ENCODE results near the gene PRKAR1A.

The PRKAR1A gene

DNA sequence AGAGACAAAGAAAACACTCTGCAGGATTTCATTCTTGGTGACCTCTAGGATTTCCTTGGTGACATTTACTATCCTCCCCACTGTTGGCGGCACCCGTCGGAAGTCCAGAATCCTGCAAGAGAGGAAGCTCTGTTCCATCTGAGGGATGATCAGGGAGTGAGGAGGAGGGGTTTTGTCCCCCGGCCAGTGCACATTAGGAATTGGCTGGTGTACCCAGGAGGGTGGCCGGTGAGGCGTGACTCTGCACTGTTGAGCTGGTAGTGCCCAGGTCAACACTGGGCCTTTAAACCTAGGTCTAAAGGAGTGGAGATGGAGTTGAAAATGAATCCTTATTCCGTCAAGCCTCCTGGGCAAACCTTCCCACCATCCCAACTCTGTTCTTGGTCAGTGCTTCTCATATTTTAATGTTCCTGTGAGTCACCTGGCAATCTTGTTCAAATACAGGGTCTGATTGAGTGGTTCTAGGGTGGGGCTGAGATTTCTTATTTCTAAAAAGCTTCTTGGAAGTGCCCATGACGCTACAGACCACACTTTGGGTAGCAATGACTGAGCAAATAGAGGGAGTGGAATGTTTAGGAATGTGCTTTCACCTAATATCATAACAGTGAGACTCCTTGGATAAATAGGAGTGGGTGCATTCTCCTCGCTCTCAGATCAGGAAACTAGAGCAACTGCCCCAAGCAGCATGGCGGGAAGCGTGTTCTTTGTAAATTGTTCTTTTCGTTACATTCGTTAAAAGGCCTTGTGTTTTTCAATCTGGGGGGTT is 30.7 kb downstream of the PRKAR1A start:
- no peak for DNase-seq (ENCODE audit: low read depth, low spot score)

DNA sequence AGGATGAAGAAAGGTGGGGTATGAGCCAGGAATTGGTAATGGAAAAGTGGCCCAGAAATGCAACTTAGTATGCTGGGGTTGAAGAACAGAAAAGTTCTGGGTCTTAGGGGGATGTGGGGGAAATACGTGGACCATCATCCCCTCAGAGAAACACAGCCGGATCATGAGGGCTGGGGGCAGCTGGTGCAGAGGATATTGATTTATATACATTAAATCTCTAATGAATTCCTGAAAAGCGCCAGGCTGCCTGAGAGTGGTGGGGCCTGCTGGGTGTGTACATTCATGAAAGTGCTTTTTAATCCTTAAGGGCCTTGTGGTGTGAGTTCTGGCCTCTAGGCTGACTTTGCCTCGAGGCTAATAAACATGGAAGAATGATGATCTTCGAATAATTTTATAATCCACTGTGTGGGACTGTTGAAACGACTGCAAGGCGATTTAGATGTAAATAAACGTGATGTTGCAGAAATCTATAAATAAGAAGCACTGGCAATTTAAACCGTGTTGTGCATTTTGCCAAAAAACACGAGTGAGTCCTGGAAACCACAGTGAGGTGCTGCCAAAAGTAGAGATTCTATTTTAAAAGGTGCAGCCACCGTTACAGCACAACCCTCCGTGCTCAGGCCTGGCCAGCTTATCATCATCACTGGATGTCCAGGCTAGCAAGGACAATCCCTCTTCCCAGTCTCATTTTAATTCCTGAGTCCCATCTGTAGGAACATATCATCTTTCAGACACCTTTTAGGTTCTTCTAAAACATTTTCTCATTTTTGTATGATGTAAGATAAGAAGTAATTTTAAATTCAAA is 32.1 kb downstream of the PRKAR1A start:
- DNase-seq (ENCODE audit: low read depth, low spot score) = no peak

DNA sequence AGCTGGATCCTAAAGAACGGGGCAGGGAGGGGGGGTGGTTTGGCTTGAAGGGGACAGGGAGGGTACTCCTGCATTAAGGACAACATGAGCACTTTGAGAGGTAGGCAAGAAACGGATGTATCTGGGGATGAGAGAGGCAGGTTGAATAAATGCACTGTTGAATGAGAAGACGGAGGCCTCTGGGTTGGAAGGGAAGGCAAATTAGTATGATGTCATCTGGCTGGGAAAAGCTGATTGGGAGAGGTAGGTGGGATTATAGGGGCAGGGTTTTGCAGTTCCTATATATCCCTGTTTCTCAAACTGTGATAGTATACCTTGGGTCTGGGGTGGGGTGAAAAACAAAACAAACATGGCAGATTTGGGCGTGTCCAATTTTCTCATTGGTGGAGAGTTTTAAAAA is 44.3 kb downstream of the PRKAR1A start:
- no peak for DNase-seq (ENCODE audit: low read depth, low spot score)

GRCh38 chr17:68559316-68559715 is 47.1 kb downstream of the PRKAR1A start:
- no peak for DNase-seq (ENCODE audit: low read depth, low spot score)

- no peak for DNase-seq (ENCODE audit: low read depth, low spot score)
Observed at GRCh38 chr17:68560966-68561720, 48.9 kb downstream of the PRKAR1A start.

- no peak for DNase-seq (ENCODE audit: low read depth, low spot score)
Observed at GRCh38 chr17:68562736-68563135, 50.5 kb downstream of the PRKAR1A start.

DNA sequence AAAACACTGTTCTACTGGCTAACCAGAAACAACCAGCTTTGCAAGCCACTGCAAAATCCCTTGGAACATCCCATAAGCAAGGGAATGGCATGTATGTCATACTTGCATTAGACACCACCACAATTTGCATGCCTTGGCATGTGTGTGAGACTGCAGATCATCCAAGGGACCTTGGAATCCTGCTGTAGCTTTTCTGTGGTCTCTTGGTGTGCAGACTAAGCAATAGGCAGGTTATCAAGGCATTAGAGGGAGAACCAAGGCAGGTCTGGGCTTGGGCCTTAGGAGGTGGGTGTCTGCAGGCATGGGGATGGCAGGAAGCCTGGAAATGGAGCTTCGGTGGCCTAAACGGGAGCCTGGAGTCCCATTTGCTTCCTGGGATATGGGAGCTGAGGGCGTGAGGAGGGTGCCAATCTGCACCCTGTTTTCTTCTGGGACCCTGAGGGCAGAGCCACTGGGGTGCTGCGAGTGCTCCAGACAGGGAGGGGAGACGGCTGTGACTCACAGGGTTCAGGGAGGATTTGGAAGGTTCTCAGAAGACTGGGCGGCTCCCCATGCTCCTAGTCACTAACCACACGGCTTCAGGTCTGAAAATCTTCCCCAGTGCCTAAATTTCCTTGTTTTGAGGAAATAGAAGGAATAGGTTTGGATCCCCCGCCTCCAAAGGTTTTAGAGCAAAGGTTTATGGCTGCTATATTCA is 52.3 kb downstream of the PRKAR1A start:
- no peak for DNase-seq (ENCODE audit: low read depth, low spot score)

DNA sequence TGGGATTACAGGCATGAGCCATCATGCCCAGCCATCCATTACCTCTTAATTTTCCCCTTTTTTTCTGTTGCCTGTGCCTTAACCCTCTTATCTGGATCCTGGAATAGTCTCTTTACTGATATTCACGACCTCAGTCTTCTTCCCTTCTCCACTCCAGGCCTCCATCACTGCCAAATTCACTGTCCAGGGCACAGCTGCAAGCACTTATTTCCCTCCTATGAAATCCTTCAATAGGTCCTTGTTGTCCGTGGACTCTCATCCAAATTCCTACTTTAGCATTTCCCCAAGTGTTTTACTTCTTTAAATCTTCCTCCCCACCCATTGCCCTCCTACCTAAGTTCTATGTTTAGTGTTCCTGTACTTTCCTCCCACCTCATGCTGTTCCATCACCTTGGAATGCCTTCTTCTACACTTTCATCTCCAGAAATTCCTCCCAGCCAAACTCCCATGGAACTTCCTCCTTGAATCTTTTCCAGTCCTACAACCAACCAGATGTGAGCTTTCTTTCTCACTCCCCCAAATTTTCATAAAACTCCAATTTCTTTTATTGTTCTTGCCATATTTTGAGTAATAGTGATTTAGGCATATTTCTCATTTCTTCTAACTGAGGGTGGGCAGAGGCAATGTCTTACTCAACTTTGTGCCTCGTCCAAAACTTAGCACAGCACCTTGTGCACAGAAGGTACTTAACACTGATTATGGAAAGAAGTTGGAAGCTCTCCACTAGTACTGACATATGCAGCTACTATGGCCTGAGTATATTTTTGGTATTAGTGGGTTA is 53.6 kb downstream of the PRKAR1A start:
- DNase-seq (ENCODE audit: low read depth, low spot score) = no peak

DNA sequence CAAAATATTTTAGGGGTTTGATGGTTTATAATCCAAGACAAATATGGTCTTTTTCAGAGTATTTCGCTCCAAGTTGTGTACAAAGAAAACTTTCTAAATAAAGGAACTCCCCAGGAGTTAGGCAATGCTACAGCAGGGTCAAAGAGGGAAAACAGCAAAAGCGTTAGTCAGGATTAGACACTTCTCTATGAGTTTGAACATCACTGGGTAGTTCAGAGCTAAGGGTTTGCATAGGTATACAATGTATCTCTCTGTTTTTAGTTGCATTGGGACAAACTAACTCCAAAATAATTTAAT is 54.2 kb downstream of the PRKAR1A start:
- no peak for DNase-seq (ENCODE audit: low read depth, low spot score)

GRCh38 chr17:68567035-68567434 is 54.8 kb downstream of the PRKAR1A start:
- no peak for DNase-seq (ENCODE audit: low read depth, low spot score)

- DNase-seq (ENCODE audit: low read depth, low spot score) = no peak
Observed at GRCh38 chr17:68567581-68567980, 55.4 kb downstream of the PRKAR1A start.

DNA sequence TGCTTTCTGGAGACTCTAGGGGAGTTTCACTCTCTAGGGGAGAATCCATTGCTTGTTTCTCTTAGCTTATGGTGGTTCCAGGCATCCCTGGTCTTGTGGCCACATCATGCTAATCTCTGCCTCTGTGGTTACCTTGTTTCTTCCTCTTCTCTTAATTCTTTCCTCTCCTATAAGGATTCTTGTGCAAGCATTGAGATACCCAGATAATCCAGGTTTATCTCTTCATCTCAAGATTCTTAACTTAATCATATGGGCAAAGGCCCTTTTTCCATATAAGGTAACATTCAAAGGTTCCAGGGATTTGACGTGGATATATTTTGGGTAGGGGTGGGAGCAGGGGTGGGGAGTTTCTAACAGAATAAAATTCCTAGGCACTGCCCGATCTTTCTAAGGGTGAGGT is 56.4 kb downstream of the PRKAR1A start:
- DNase-seq (ENCODE audit: low read depth, low spot score) = no peak

DNA sequence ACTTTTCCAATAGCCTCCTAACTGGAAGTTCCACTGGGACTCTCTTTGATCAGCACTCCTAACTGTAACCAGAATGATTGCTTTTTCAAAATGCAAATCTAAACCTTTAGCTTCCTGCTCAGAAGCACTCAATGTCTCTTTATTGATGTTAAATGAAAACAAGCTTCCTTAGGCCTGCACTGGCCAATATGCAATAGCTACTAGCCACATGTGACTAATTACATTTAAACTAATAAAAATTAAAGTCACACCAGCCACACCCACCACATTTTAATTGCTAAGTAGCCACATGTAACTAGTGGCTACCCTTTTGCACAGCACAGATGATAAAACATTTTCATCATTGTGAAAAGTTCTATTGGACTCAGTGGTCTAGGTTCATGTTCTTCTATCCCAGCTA is 57.1 kb downstream of the PRKAR1A start:
- no peak for DNase-seq (ENCODE audit: low read depth, low spot score)

DNA sequence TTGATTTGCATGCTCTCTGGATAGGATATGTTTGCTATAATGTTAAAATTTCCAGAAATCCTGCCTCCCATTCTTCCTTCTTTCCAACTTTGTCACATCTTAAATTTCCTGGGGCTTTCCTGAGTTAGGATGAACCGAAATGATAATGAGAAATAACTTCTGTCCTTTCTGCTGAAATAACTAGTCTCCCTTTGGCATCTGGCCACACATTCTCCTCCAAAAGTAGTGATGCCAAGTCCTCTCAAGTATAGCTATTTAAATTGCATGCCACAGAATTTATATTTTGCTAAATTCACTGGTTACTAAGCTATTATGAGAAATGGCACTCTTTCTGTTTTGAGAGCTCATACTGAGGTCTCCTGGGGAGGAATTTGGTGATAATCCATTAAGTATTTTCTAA is 58.3 kb downstream of the PRKAR1A start:
- no peak for DNase-seq (ENCODE audit: low read depth, low spot score)

DNA sequence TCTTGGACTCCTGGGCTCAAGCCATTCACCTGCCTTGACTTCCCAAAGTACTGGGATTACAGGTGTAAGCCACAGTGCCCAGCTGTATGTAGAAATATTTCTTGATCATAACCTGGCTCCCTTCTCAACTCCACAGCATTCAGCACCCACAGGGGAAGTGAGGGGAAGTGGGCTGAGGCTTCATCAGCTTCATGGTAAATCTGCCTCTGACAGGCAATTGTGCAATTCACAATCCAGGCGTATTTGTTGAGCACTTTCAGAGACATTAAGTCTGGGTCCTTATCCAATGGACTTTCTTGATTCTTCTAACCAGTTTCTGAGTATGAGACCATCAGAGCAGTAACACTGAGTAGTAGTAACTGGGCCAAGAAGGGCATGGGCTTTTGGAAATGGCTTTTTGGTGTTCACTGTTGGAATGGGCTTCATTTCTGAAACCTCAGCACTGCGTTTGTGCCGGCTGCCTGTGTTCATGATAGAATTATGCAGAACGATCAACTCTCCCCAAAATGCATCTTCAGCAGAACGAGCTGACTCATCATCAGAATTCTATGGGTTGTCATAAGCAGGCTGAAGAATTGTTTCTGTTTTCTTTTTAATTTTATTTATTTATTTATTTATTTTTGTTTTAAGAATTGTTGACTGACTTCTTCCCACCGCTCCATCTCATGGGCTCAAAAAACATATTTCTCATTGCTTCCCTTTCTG is 60.1 kb downstream of the PRKAR1A start:
- DNase-seq (ENCODE audit: low read depth, low spot score) = no peak

GRCh38 chr17:68573338-68573737 is 61.1 kb downstream of the PRKAR1A start:
- DNase-seq (ENCODE audit: low read depth, low spot score) = no peak

DNA sequence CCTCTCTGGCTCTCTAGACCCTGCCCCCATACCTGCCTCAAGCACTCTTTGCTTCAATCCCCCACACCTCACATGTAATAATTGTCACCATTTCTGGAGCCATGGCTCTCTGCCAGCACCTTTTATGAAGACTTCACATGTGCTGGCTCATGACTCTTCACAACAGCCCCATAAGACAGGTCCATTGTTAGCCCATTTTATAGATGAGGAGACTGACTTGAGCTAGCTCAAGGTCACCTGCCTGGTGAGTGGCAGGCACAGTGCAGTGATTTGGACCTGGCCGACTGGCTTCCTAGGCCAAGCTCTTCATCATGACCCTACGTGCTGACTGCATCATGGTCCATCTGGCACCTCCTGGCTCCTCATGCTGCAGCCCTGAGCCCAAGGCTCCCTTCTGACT is 63.9 kb downstream of the PRKAR1A start:
- no peak for DNase-seq (ENCODE audit: low read depth, low spot score)

DNA sequence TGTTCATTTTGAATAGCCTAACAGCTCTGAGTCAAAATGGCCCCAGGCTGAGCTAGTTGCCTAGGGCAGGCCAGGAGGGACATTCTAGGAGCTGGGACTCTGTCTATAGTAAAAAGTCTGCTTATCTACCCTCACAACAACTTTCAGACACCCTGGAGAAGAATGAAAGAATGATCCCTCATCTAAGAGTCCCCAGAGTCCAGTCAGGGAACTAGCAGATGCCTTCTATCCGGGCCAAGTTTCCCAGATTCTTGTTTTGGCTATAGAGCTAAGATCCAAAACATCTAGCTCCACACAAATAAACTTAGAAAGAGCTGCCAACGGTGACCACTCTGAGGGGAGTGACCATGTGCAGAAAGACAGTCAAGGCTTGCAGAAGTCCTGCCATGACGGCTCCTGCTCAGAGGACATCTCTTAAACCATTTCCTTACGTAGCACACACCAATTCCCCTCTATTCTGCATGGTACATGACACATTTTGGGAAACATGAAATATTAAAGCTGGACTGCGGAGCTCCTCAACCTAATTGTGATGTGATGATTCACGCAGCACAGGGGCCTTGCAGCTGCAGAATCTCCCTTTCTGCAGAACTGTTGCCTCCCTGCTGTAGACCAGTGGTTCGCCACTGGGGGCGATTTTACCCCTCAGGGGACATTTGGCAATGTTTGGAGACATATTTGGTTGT is 64.7 kb downstream of the PRKAR1A start:
- DNase-seq (ENCODE audit: low read depth, low spot score) = no peak

DNA sequence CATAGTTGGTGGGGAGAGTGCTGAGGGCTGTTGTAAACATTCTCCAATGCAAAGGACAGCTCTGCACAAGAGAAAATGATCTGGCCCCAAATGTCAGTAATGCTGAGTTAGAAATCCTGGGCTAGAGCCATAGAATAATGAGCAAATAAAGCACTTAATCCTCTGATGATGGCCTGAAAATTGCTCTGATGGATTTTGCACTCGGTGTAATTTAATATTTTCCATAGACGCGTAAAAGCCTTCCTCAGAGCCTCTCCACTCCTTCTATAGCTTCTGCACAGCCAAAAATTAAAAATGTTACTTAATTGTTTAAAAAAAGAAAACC is 65.2 kb downstream of the PRKAR1A start:
- no peak for DNase-seq (ENCODE audit: low read depth, low spot score)

- DNase-seq (ENCODE audit: low read depth, low spot score) = no peak
Observed at GRCh38 chr17:68578236-68578635, 66.0 kb downstream of the PRKAR1A start.
